GM18951 (cell line): ENCODE measurements around the gene PTPRJ.
"Not testable (repeated sequence)": the region's sequence is repeated elsewhere in the genome, so short reads cannot be mapped to it uniquely, and the experiment has no call there.

Experiments
- POLR2A ChIP-seq: IDR thresholded peaks from 4 replicates; pipeline ENCODE4 v1.6.1; 2011; ENCODE audit warnings: mild to moderate bottlenecking; ENCODE audit not compliant: insufficient read length, insufficient read depth; ENCODE audit errors: extremely low read depth
- in situ Hi-C: fragments of 300-500 bp; cut with MboI; formaldehyde crosslinking; loops from one replicate; pipeline ENCODE4 v1.12.0; 2022; ENCODE audit warnings: low sequenced_read_pairs, mixed read lengths, inconsistent platforms; ENCODE audit not compliant: unreplicated experiment

Gene PTPRJ

GRCh38 chr11:47980088-47980906 is at the start of gene PTPRJ:
Gene PTPRJ (plus strand): TSS chr11:47980559. CDS start chr11:47980913, 354 bp downstream.
- in situ Hi-C loops: no loop called here
- no peak for TF ChIP-seq POLR2A

GRCh38 chr11:47932544-47932943 is 47.8 kb upstream of the PTPRJ start:
- in situ Hi-C loops: loop anchor here (10.0 kb wide), 1 partner anchor 182 kb away; no protein-coding TSS in a partner anchor
- TF ChIP-seq POLR2A: no peak

- in situ Hi-C loops: loop anchor here (10.0 kb wide), 1 partner anchor 181 kb away; no protein-coding TSS in a partner anchor
Observed at GRCh38 chr11:47933797-47934196, 46.6 kb upstream of the PTPRJ start.

DNA sequence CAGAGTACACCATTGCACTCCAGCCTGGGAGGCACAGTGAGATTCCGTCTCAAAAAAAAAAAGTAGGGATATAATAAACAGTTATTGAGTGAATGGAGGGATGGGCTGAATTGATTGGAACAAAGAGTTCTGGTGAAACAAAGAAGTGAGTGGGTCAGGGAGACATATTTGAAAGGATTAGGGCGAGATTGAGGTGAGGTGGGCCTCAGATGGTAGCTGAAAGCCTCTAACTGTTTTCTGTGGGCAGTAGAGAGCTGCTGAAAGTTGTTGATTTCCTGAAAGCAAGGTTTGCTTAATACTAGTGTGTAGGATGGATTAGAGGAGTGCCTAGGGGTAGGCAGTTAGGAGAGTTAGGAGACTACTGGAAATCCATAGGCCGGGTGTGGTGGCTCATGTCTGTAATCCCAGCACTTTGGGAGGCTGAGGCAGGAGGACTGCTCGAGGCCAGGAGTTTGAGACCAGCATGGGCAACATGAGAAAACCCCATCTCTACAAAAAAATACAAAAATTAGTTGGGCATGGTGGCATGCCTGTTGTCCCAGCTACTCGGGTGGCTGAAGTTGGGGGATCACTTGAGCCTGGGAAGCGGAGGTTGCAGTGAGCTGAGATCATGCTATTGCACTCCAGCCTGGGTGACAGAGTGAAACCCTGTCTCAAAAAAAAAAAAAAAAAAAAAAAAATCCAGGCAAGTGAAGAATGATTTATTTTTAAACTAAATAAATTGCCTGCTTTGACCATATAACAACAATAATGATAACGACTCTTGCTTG is 41.4 kb upstream of the PTPRJ start:
- in situ Hi-C loops: loop anchor here (10.0 kb wide), 1 partner anchor 176 kb away; no protein-coding TSS in a partner anchor
- no peak for TF ChIP-seq POLR2A

DNA sequence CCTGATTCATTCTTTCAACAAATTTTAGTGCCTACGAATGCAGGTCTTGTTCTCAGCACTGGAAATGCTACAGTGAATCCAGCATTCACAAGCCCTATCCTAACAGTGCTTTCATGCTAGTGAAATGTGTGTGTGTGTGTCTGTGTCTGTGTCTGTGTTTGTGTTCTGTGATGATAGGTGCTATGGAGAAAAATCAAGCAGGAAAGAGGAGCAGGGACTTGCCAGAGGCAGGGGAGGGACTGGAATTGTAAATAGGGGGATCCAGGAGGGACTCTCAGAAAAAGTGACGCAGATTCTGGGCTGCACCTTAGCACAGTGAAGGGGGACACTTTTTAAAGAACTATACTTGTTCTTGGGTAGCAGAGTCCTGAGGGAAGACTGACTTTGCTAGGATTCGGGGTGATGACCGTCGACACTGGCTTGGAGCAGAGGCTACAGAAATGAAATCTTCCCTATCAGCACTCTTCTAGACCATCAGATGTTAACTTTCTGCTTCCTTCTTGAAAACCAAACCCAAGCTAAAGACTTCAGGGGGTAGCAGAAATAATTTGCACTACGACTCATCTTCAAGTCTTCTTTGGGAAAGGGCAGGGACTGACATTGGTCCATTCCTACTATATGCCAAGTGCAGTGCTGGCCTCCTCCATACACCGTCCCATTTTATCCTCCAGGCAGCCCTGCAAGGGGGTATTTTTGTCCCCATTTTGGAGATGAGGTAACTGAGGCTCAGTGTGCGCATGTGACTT is 39.3 kb upstream of the PTPRJ start:
- in situ Hi-C loops: no loop called here
- no peak for TF ChIP-seq POLR2A

DNA sequence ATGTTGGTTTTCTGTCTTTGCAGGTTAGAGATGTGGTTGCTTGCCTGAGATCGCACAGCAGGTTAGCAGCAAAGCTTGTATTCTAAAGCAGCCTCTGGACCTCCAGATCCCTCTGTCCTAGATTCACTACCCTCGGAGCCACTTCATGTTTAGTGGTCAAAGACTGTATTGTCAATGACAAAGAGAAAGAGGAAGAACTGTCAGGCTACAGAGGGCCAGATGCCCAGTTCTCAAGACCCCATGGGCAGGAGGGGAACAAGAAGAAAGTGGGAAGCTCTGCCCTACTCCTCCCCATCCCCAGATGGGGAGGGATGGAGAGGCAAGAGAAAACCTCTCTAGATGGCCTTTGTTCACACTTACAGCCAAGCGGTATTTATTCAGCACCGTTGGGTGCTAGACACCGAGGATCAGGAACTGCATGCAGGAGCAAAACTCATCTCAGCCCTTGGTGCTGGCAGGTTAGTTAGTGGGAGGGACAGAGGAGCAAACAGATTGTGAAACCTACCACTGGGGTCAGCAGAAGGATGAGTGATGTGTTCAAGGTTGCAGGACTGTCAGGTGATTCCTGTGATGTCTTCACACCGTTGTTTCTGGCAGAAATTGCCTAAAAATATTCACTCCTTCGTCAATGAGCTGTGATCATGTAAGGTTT is 38.3 kb upstream of the PTPRJ start:
- TF ChIP-seq POLR2A: no peak
- in situ Hi-C loops: no loop called here

DNA sequence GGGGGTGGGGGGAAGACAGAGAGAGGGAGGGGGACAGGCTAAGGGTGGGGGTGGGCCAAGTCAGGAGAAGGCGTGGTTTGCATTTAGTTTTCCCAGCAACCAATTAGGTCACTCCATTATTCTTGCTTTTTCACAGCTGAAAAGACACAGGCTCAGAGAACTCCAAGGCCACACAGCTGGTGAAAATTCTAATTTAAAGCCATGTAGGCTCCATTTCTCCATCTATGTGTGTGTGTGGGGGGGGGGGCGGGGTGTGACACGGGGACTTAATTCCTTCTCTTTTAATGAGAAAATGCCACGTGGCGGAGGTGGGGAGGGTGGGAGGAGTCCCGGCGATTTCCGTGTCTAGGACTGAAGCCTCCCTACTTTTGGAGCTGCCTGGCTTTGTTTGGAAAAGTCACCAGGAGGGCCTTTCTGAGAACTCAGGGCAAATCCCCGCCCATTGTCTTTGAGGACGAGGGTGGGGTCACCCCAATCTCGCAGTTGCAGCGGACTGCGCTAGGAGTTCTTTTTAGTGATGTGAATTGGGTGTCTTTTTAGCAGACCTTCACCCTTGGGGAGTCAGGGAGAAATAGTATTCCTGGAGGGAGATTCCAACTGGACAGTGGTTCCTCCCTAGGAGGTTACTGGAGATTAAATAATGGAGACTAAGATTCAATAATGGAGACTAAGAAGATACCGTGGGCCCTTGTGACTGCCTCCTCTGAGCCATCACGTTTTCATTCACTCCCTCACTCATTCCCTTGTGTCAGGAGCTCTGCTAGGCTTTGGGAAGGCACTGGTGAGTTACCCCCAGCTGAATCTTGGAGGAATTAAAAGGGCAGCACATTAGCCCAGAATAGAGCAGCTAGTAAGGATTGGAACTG is 36.4 kb upstream of the PTPRJ start:
- in situ Hi-C loops: no loop called here
- no peak for TF ChIP-seq POLR2A

GRCh38 chr11:47944632-47945031 is 35.7 kb upstream of the PTPRJ start:
- no peak for TF ChIP-seq POLR2A
- in situ Hi-C loops: no loop called here

DNA sequence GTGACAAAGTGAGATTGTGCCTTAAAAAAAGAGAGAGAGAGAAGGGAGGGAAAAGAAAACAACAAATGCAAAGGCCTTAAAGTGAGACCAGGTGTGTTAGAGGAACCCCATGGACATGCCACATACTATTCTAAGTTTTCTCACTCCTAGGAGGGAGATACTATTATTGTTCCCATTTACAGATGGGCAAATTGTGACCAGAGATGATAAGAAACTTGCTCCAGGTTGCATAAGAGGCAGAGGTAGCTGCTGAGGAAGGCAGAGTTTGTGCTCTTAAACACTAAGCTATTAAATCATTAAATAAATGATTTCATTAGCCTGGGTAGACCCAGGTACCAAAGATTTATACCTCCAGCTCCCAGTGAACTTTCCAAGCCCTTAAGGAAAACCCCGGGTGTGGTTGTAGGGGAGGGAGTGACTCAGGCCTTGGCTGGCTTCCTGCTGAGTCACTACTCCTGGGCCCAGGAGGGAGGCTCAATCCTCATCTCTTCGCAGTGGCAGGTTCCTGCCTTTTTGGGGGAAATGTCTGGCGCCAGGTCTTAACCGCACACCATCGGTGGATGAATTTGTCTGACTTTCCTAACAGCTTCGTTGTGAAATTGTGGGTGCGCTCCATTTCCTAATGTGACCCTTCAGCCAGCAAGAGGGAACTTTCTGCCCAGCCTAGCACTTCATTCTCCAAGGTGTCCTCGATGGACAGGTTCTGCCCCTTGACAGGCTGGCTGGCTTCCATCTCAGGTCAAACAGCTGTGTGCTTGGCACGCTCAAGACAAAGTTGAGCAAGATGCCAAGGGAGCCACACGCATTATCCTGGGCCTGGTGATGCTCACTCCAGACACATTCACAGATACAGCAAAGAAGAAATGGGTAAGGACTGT is 33.4 kb upstream of the PTPRJ start:
- no peak for TF ChIP-seq POLR2A
- in situ Hi-C loops: no loop called here

DNA sequence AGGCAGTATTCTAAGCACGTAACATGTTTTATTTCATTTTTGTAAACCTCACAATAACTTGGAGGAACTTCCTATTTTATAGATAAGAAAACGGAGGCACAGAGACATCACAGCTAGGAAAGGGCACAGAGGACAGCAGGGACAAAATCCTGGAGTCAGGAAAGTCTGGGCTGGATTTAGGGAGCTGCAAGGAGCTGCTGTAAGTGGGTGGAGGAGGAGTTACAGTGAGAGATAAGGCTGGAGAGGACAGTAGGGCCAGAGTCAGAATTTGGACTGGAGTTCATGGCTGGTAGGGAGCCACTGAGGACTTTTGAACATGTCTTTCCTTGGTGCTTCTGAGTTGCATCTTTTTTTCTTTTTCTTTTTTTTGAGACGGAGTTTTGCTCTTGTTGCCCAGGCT is 32.2 kb upstream of the PTPRJ start:
- TF ChIP-seq POLR2A: no peak
- in situ Hi-C loops: no loop called here

DNA sequence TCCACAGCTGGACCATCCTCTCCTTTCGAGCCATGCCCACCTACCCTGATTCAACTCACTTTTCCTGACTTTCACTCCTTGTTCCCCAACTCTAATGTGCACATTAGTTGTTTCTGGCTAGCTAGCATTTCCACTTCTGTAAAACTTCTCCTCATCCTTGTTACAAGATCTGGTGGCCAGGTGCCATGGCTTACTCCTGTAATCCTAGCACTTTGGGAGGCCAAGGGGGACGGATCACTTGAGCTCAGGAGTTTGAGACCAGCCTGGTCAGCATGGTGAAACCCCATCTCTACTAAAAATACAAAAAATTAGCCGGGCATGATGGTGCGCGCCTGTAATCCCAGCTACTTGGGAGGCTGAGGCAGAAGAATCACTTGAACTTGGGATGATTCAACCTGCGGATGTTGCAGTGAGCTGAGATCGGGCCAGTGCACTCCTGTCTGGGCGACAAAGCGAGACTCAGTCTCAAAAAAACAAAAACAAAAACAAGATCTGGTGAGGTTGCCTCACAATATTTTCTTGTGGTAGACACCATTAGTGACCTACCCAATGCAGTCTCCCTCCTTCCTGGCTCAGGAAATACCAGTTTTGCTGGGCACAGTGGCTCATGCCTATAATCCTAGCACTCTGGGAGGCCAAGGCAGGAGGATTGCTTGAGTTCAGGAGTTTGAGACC is 31.2 kb upstream of the PTPRJ start:
- in situ Hi-C loops: not testable (repeated sequence)

- in situ Hi-C loops: no loop called here
- no peak for TF ChIP-seq POLR2A
Observed at GRCh38 chr11:47950396-47950795, 30.0 kb upstream of the PTPRJ start.

GRCh38 chr11:47951504-47951903 is 28.9 kb upstream of the PTPRJ start:
- in situ Hi-C loops: not testable (repeated sequence)
